Activated naive CD4-positive, alpha-beta T cell treated with anti-CD3 and anti-CD28 coated beads, Interleukin-2, amount 10 ng/mL, durations not matched to agents 7 days and 5 days (primary cell): ENCODE measurements around the gene TVP23A.

Source experiments
- CTCF ChIA-PET: fragments of 350-600 bp; sonication (Branson Sonifier 250); formaldehyde crosslinking; loops from one replicate; lab custom pipeline; 2021; ENCODE audit warnings: antibody characterized with exemption; lab: Charles Lee
- DNase-seq: peaks from one replicate; pipeline ENCODE4 v3.0.0-alpha.2; 2020
- H3K27ac Mint-ChIP-seq: one replicate; pipeline ENCODE4 v1.8.0; 2021; ENCODE audit warnings: mild to moderate bottlenecking, moderate library complexity, mixed read lengths
- H3K27me3 Mint-ChIP-seq: one replicate; pipeline ENCODE4 v1.8.0; 2021; ENCODE audit warnings: mild to moderate bottlenecking, mixed read lengths
- H3K36me3 Mint-ChIP-seq: one replicate; pipeline ENCODE4 v1.8.0; 2021; ENCODE audit warnings: mixed read lengths
- H3K4me1 Mint-ChIP-seq: one replicate; pipeline ENCODE4 v1.8.0; 2021; ENCODE audit warnings: mixed read lengths
- H3K4me3 Mint-ChIP-seq: one replicate; pipeline ENCODE4 v1.8.0; 2021; ENCODE audit warnings: mild to moderate bottlenecking, moderate library complexity, mixed read lengths
- H3K9me3 Mint-ChIP-seq: one replicate; pipeline ENCODE4 v1.8.0; 2021; ENCODE audit warnings: mixed read lengths

The TVP23A gene

DNA sequence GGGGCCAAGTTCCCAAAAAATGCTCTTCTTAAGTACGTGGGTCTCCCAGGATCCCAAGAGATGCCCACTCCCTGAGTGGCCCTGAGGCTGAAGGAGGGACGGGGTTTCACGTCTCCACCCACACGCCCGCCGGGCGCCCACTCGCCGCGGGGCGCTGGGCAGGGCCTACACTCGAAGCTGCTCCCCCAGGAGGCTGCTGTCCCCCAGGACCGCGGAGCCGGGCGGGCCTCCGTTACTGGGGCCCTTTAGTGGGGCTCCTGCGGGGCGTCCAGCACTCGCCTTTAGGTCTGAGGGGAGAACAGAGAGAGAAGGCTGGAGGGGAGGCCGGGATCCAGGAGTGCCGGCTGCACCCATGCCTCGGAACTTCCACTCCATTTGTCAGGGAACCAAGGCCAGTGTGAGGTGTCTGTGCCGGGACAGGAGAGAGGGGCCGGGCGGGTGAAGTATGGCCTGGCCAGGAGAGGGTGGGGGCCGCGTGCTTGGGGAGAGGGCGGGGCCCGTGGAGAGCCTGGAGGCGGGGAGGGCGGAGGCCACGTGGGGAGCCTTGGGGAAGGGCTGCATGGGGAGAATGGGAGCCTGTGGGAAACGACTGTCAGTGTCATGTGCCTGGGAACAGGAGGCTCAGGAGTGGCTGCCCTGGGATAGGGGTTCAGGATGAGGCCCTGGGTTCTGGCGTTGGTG, 56.1 kb downstream of the TVP23A start:
- Mint-ChIP-seq H3K27ac (no peak overlapping the region), H3K4me3 (no peak overlapping the region), H3K27me3 (no peaks in the 10 kb centered on the region), H3K9me3 (peaks cover 9% of the 10 kb centered on the region), H3K4me1 (peaks cover 11% of the 10 kb centered on the region), H3K36me3 (peaks cover 51% of the 10 kb centered on the region)
- CTCF ChIA-PET = no interaction called here
- no peak for DNase-seq

DNA sequence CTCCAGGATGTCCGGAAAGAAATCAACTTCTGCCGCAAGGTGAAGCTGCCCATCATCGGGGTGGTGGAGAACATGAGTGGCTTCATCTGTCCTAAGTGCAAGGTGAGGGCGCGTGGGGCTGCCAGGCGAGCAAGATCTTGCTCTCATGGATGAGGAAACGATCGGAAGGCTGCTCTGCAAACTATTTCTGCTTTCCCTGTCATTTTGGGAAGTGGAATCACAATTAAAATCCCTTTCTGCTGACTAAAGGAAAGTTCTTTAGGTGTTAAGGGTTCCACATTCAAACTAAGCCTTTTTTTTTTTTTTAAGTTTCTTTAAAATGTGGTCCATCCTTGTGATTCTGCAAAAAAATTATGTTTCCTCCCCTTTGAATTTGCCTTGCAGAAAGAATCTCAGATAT, 57.2 kb downstream of the TVP23A start:
- Mint-ChIP-seq H3K36me3 (peaks cover 52% of the 10 kb centered on the region), H3K9me3 (peaks cover 9% of the 10 kb centered on the region), H3K4me3 (no peak overlapping the region), H3K27ac (no peak overlapping the region), H3K27me3 (no peaks in the 10 kb centered on the region), H3K4me1 (peaks cover 10% of the 10 kb centered on the region)
- CTCF ChIA-PET = no interaction called here
- DNase-seq = no peak

GRCh38 chr16:10760858-10761257, 57.7 kb downstream of the TVP23A start:
- H3K27ac Mint-ChIP-seq = no peak overlapping the region
- peaks cover 51% of the 10 kb centered on the region for H3K36me3 Mint-ChIP-seq
- no peak for DNase-seq
- H3K9me3 Mint-ChIP-seq = peaks cover 9% of the 10 kb centered on the region
- H3K27me3 Mint-ChIP-seq = no peaks in the 10 kb centered on the region
- H3K4me3 Mint-ChIP-seq = no peak overlapping the region
- CTCF ChIA-PET = no interaction called here
- H3K4me1 Mint-ChIP-seq = peaks cover 6% of the 10 kb centered on the region

DNA sequence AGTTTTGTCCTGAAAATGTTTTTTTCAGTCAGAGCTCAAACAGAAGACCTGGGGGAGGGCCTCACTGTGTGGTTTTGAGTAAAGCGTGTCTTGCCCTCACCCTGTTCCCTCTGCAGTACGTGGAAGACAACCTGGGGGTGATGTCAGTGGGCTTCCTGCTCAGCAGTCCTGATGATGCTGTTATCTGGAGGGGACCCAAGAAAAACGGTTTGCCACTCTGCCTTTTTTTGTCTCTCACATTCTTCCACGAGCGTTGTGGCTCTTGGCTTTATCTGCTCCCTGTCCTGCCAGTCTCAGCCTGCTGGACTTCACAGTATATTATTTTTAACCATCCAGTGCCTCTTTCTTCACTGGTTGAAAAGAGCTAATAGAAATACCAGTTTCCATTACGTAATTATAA, 62.0 kb downstream of the TVP23A start:
- Mint-ChIP-seq H3K9me3 (no peaks in the 10 kb centered on the region), H3K27me3 (no peaks in the 10 kb centered on the region), H3K27ac (no peak overlapping the region), H3K36me3 (peaks cover 35% of the 10 kb centered on the region), H3K4me1 (no peaks in the 10 kb centered on the region), H3K4me3 (no peak overlapping the region)
- CTCF ChIA-PET = no interaction called here
- no peak for DNase-seq

DNA sequence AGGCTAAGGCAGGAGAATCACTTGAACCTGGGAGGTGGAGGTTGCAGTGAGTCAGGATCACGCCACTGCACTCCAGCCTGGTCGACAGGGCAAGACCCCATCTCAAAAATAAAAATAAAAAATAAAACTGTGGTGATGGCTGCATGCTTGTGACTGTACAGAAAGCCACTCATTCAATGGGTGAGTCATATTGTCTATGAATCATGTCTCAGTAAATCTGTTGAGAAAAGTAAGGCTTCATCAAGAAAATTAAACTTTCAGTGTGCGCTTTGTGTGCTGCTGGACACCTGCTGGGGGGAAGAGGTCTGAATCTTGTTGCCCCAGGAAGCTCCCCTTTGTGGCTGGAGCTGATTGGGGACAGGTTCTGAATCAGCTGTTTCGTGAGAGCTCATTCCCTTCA, 63.7 kb downstream of the TVP23A start:
- H3K27ac Mint-ChIP-seq = no peak overlapping the region
- H3K36me3 Mint-ChIP-seq = peaks cover 36% of the 10 kb centered on the region
- CTCF ChIA-PET = no interaction called here
- no peak for DNase-seq
- no peaks in the 10 kb centered on the region for H3K27me3 Mint-ChIP-seq
- H3K4me3 Mint-ChIP-seq = no peak overlapping the region
- no peaks in the 10 kb centered on the region for H3K9me3 Mint-ChIP-seq
- peaks cover 2% of the 10 kb centered on the region for H3K4me1 Mint-ChIP-seq

DNA sequence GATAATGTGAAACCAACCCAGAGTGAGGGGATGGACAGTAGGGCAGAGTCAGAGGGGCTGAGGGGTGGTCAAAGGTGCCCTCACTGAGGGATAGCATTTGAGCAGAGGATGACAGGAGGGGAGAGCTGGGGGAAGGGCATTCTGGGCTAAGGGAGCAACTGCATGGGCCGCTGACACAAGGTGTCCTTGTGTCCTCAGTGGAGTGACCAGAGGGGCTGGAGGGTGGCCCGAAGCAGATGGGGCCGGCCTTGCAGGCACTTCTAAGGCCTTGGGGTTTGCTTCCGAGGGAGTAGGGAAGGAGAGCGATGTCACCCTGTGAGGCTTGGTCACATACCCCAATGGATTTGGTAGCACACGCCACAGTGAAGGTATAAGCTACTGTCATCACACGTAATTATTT, 64.9 kb downstream of the TVP23A start:
- no peaks in the 10 kb centered on the region for H3K9me3 Mint-ChIP-seq
- H3K36me3 Mint-ChIP-seq = peaks cover 37% of the 10 kb centered on the region
- no peak overlapping the region for H3K27ac Mint-ChIP-seq
- H3K27me3 Mint-ChIP-seq = no peaks in the 10 kb centered on the region
- peaks cover 12% of the 10 kb centered on the region for H3K4me1 Mint-ChIP-seq
- H3K4me3 Mint-ChIP-seq = no peak overlapping the region
- no peak for DNase-seq
- CTCF ChIA-PET = no interaction called here

GRCh38 chr16:10752843-10753523, 65.6 kb downstream of the TVP23A start:
- H3K4me1 Mint-ChIP-seq = peaks cover 16% of the 10 kb centered on the region
- H3K4me3 Mint-ChIP-seq = no peak overlapping the region
- CTCF ChIA-PET = no interaction called here
- no peak for DNase-seq
- H3K9me3 Mint-ChIP-seq = no peaks in the 10 kb centered on the region
- no peaks in the 10 kb centered on the region for H3K27me3 Mint-ChIP-seq
- H3K27ac Mint-ChIP-seq = no peak overlapping the region
- peaks cover 41% of the 10 kb centered on the region for H3K36me3 Mint-ChIP-seq

GRCh38 chr16:10751291-10751697, 67.3 kb downstream of the TVP23A start:
- no peak for DNase-seq
- Mint-ChIP-seq H3K4me3 (no peak overlapping the region), H3K4me1 (peaks cover 16% of the 10 kb centered on the region), H3K27ac (no peak overlapping the region), H3K9me3 (no peaks in the 10 kb centered on the region), H3K27me3 (no peaks in the 10 kb centered on the region), H3K36me3 (peaks cover 47% of the 10 kb centered on the region)
- CTCF ChIA-PET = no interaction called here

GRCh38 chr16:10750793-10751192, 67.8 kb downstream of the TVP23A start:
- CTCF ChIA-PET = no interaction called here
- peaks cover 47% of the 10 kb centered on the region for H3K36me3 Mint-ChIP-seq

DNA sequence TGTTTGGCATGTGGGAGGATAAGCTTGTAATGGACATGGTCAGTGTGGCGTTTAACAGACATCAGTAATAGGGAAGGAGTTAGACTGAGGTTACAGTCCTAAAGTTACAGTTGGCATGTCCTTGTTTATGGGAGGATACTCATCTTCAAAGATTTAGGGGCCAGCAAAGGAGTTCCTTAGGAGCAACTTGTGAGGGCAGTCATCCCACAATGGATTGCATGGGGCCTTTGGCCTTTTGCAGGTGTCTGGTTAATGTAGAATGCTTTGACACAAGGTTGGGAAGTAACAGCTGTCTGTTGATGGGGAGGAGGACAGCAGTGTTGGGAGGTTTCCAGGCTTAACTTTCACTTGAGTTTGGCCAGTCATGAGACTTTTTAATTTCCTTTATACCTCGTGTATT, 72.8 kb downstream of the TVP23A start:
- CTCF ChIA-PET = no interaction called here
- Mint-ChIP-seq H3K9me3 (no peaks in the 10 kb centered on the region), H3K4me3 (peak overlapping the region; percentile 8), H3K36me3 (peaks cover 33% of the 10 kb centered on the region), H3K4me1 (peaks cover 51% of the 10 kb centered on the region), H3K27me3 (no peaks in the 10 kb centered on the region), H3K27ac (no peak overlapping the region)
- no peak for DNase-seq

More at GRCh38 chr16:10750793-10751192, 67.8 kb downstream of the TVP23A start:
- DNase-seq = no peak
- no peaks in the 10 kb centered on the region for H3K27me3 Mint-ChIP-seq
- H3K9me3 Mint-ChIP-seq = no peaks in the 10 kb centered on the region
- no peak overlapping the region for H3K4me3 Mint-ChIP-seq
- H3K4me1 Mint-ChIP-seq = peaks cover 17% of the 10 kb centered on the region
- no peak overlapping the region for H3K27ac Mint-ChIP-seq

- Mint-ChIP-seq H3K36me3 (peaks cover 29% of the 10 kb centered on the region), H3K9me3 (no peaks in the 10 kb centered on the region), H3K27ac (peak overlapping the region; percentile 97), H3K27me3 (no peaks in the 10 kb centered on the region), H3K4me3 (peak overlapping the region; percentile 79), H3K4me1 (peaks cover 61% of the 10 kb centered on the region)
- no peak for DNase-seq
- CTCF ChIA-PET = interaction anchor here (0.6 to 1.4 kb wide), 3 partner anchors 174 to 488 kb away, joined by 3 to 5 read pairs (median 5); no protein-coding TSS in a partner anchor
These were observed 74.1 kb downstream of the TVP23A start for GRCh38 chr16:10744370-10745030.

DNA sequence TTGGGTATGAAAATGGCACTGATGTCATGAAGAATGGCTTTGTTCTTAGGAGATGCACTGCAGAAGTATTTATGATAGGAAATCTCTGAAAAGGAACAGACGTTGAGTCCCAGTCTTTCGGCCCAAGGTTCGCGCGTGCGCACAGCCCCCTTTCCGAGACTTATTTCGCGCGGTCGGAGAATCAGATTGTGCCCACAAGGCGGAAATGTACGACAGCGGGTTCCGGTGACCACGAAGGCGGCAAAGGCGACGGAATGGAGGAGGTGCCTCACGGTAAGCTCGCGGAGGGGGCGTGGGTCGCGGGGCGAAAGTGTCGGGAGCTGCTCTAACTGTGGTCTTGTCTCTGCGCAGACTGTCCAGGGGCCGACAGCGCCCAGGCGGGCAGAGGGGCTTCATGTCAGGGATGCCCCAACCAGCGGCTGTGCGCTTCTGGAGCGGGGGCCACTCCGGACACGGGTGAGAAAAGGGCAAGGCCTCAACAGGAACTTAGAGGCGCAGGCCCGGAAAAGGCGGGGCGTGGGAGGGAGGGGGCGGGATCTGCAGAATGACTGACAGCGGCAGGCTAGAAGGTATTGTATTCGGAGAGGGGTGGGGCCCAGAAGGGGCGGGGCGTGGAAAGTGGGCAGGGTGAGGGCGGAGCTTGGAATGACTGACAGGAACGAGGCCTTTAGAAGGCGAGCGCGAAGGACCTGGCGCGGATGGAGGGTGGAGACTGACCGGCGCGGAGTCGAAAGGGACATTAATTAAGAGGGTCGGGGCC, 74.8 kb downstream of the TVP23A start, which contains the start of gene NUBP1:
Gene NUBP1, plus strand, starts transcription at position 233 of the 760 bp plus-strand sequence. Its CDS starts 22 bp downstream, at position 255.
- CTCF ChIA-PET = interaction anchor here (0.6 to 1.4 kb wide), 3 partner anchors 175 to 489 kb away, joined by 3 to 5 read pairs (median 5); no protein-coding TSS in a partner anchor
- peak within 1 kb of the TSS; percentile 79 for H3K4me3 Mint-ChIP-seq

DNA sequence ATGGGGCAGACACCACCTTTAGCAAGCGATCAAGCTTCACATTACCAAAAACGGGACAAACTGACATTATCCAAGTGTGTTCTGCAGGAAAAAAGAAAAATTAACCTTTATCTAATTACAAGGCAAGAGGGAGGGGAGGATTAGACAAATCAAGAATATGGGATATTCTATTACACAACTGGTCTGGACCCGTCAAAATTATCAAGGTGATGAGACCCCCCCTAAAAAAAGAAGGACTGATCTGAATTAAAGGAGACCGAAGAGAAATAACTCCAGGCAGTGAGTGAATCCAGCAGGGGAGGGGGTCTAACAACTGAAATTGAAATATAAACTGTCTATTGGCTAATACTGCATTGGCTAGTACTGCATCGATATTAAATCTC, 75.4 kb downstream of the TVP23A start:
- Mint-ChIP-seq H3K4me1 (peaks cover 60% of the 10 kb centered on the region), H3K27ac (peak overlapping the region; percentile 97), H3K36me3 (peaks cover 20% of the 10 kb centered on the region), H3K27me3 (no peaks in the 10 kb centered on the region), H3K9me3 (no peaks in the 10 kb centered on the region), H3K4me3 (peak overlapping the region; percentile 79)
- DNase-seq = no peak
- CTCF ChIA-PET = interaction anchor here (0.8 kb wide), 1 partner anchor 176 kb away, joined by 3 read pairs; no protein-coding TSS in a partner anchor

More for the DNA sequence above, 74.8 kb downstream of the TVP23A start, which contains the start of gene NUBP1:
- Mint-ChIP-seq H3K9me3 (no peaks in the 10 kb centered on the region), H3K27ac (peak within 1 kb of the TSS; percentile 97), H3K36me3 (peaks cover 24% of the 10 kb centered on the region), H3K27me3 (no peaks in the 10 kb centered on the region), H3K4me1 (peaks cover 58% of the 10 kb centered on the region)
- DNase-seq = peak; percentile 100

DNA sequence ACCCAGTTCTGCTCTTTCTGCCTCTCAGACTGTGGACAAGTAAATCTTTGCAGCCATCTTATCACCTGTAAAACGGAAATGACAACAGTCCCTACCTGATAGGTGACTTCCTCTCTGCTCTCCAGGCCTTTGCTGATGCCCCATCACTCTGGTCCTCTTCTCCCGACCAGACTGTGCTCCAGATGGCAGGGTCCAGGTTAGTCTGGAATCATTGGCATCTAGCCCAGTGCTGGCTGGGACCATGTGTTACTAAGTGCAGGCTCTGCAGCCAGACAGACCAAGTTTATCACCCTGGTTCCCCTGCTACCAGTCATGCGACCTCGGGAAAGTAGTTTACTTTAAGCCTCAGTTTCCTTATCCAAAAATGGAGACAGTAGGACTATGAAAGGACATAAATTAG, 76.8 kb downstream of the TVP23A start:
- peaks cover 11% of the 10 kb centered on the region for H3K36me3 Mint-ChIP-seq

More for the DNA sequence above, 76.8 kb downstream of the TVP23A start:
- Mint-ChIP-seq H3K4me1 (peaks cover 70% of the 10 kb centered on the region), H3K4me3 (no peak overlapping the region), H3K27ac (peak overlapping the region; percentile 69), H3K9me3 (no peaks in the 10 kb centered on the region), H3K27me3 (no peaks in the 10 kb centered on the region)
- no peak for DNase-seq
- CTCF ChIA-PET = no interaction called here
